Spleen (tissue), 11 donors: ENCODE data around the gene BCL11B. TPM values are rescaled to one million over a fixed set of nuclear protein-coding genes. Genes with fewer than 3 reads are reported as not detected.

Source experiments
- DNase-seq: peaks from one replicate; pipeline ENCODE4 v3.0.0-alpha.2; 2020
- H3K27ac ChIP-seq, 8 donors: fragments of 200-600 bp; sonication (generic) in 7 of 8; 1 replicate in 4 of 8; 2 replicates in 4 of 8; pipeline versions ENCODE4 v1.5.0 to v1.8.0; 2016 to 2021; ENCODE audit warnings: inconsistent platforms in 4 of 8, mild to moderate bottlenecking in 4 of 8, moderate library complexity in 1 of 8
- H3K27me3 ChIP-seq, 7 donors: fragments of 200-600 bp; sonication (generic) in 6 of 7; replicated peaks in 1 of 7; 1 replicate in 4 of 7; 2 replicates in 3 of 7; pipeline versions ENCODE4 v1.5.0 to v1.8.0; 2016 to 2021; ENCODE audit warnings: inconsistent platforms in 3 of 7, mild to moderate bottlenecking in 1 of 7
- H3K36me3 ChIP-seq, 6 donors: fragments of 200-600 bp; sonication (generic) in 5 of 6; 1 replicate in 4 of 6; 2 replicates in 2 of 6; pipeline versions ENCODE4 v1.5.0 to v1.8.0; 2016 to 2021; ENCODE audit warnings: inconsistent platforms in 2 of 6
- H3K4me1 ChIP-seq, 6 donors: fragments of 200-600 bp; sonication (generic) in 5 of 6; 1 replicate in 3 of 6; 2 replicates in 3 of 6; pipeline versions ENCODE4 v1.5.0 to v1.8.0; 2016 to 2021; ENCODE audit warnings: inconsistent platforms in 3 of 6
- H3K4me3 ChIP-seq, 8 donors: fragments of 200-600 bp; sonication (generic) in 7 of 8; 1 replicate in 4 of 8; 2 replicates in 4 of 8; pipeline versions ENCODE4 v1.5.0 to v1.8.0; 2016 to 2021; ENCODE audit warnings: inconsistent platforms in 4 of 8, mild to moderate bottlenecking in 4 of 8, moderate library complexity in 2 of 8
- H3K9me3 ChIP-seq, 8 donors: fragments of 200-600 bp; sonication (generic) in 7 of 8; 1 replicate in 4 of 8; 2 replicates in 4 of 8; pipeline versions ENCODE4 v1.5.0 to v1.8.0; 2016 to 2021; ENCODE audit warnings: inconsistent platforms in 4 of 8
- POLR2A ChIP-seq, 3 donors: fragments of 450-650 bp; IDR thresholded peaks; one replicate each; pipeline ENCODE4 v1.5.1; 2017; ENCODE audit warnings: antibody characterized with exemption in 3 of 3, mild to moderate bottlenecking in 1 of 3
- POLR2AphosphoS5 ChIP-seq, 3 donors: sonication (generic); formaldehyde crosslinking; IDR thresholded peaks; one replicate each; pipeline ENCODE4 v1.5.1; 2017; ENCODE audit warnings: antibody characterized with exemption in 3 of 3
- WGBS, 5 donors: extraction: QIAGEN DNeasy Blood & Tissue Kit in 3 of 5; methylation state at CpG; one replicate each; pipeline versions ENCODE4 v1.1.5 to v1.1.7; 2013 to 2018; 5-methylcytosine and 5-hydroxymethylcytosine counted together
- intact Hi-C: fragments of 100-400 bp; cut with DNase I; formaldehyde crosslinking; loops from one replicate; pipeline ENCODE4 v1.15.0; 2023; ENCODE audit warnings: low total_unique reads
- polyA plus RNA-seq, 3 donors: library from polyadenylated mRNA; stranded (reverse); fragments of 200-250 nt; gene quantifications; one replicate each; pipeline ENCODE4 v1.2.1, GENCODE V29; 2013
- total RNA-seq, 7 donors: library from RNA; depleted of rRNA in 3 of 7; stranded (reverse); fragments of >200 nt in 3 of 7; fragmentation: NEBNext Ultra II Directional in 4 of 7; extraction: Animal tissue kit (Norgen Biotek cat#: 25700) in 4 of 7; gene quantifications; one replicate each; pipeline versions ENCODE4 v1.1.0 to v1.2.1, GENCODE V29; 2016 to 2021
- TF ChIP-seq, protein P1 (sequence below), 11 experiments: fragments of 200-600 bp in 7 of 11; fragments of 450-650 bp in 4 of 11; sonication (generic) in 4 of 11; IDR thresholded peaks in 8 of 11; conservative IDR thresholded peaks in 3 of 11; 1 replicate in 7 of 11; 2 replicates in 4 of 11; pipeline versions ENCODE4 v1.4.0 to v1.8.0; 2016 to 2021; ENCODE audit warnings: antibody characterized with exemption in 11 of 11, inconsistent platforms in 4 of 11, mild to moderate bottlenecking in 1 of 11
- donor health status: healthy with polysubstance abuse.
- donor health status: DM: no; HTN: no; CAD: no; lungs with moderate emphysema.
- donor health status: DM: no; HTN: no; CAD: no.
- donor health status: Bipolar disorder and iron deficiency.
- donor health status: healthy.
- donor health status: DM: no; HTN: no; CAD: no.
- donor health status: DM: yes; HTN: yes; CAD: no.

The BCL11B gene
- total and polyA plus RNA-seq, 10 donors: 0.74 to 21.1 (median 11.4) TPM

DNA sequence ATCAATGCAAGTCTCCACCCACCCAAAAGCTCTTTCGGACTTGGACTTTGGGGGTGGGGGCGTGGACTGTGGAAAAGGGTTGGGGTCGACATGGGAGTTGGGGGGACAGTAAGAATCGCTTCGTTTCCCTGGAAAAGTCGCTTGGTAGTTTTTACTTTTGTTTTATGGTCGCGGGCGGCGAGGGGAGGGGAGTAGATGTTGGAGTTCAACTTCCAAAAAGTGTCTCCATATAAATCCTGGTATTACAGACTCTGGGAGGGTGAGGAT, 568 bp upstream of the BCL11B start:
- intact Hi-C loops: no loop called here
- DNase-seq: no peak
- Histone ChIP-seq H3K27me3 (peaks cover 5 to 100% (median 80%) of the 10 kb centered on the region in 7 donors), H3K4me3 (peak overlapping the region in 7 of 8 donors; percentile 38 to 75 (median 44)), H3K9me3 (no peaks in the 10 kb centered on the region), H3K4me1 (peaks cover 14 to 69% (median 51%) of the 10 kb centered on the region in 6 donors), H3K36me3 (no peaks in the 10 kb centered on the region), H3K27ac (peak overlapping the region in 4 of 8 donors; percentile 75 to 93 (median 84))
- TF ChIP-seq POLR2AphosphoS5 (IDR thresholded peaks at IDR 0.05) (no peak), POLR2A (IDR thresholded peaks at IDR 0.05) (no peak)
- TF ChIP-seq, protein P1, sequence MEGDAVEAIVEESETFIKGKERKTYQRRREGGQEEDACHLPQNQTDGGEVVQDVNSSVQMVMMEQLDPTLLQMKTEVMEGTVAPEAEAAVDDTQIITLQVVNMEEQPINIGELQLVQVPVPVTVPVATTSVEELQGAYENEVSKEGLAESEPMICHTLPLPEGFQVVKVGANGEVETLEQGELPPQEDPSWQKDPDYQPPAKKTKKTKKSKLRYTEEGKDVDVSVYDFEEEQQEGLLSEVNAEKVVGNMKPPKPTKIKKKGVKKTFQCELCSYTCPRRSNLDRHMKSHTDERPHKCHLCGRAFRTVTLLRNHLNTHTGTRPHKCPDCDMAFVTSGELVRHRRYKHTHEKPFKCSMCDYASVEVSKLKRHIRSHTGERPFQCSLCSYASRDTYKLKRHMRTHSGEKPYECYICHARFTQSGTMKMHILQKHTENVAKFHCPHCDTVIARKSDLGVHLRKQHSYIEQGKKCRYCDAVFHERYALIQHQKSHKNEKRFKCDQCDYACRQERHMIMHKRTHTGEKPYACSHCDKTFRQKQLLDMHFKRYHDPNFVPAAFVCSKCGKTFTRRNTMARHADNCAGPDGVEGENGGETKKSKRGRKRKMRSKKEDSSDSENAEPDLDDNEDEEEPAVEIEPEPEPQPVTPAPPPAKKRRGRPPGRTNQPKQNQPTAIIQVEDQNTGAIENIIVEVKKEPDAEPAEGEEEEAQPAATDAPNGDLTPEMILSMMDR (IDR thresholded peaks at IDR 0.05 in 8 of 11, conservative IDR thresholded peaks at IDR 0.05 in 3 of 11): no peak
- WGBS, 5 donors: 2 to 6% (median 4%) methylated on average over 10 of the region's 10 CpGs

- H3K4me1 ChIP-seq: peaks cover 14 to 81% (median 54%) of the 10 kb centered on the region in 6 donors
- H3K27ac ChIP-seq: peak overlapping the region in 7 of 8 donors; percentile 73 to 93 (median 80)
- no peak for DNase-seq
- no peaks in the 10 kb centered on the region for H3K9me3 ChIP-seq
- intact Hi-C loops: no loop called here
- H3K36me3 ChIP-seq: no peaks in the 10 kb centered on the region
- 1 to 2% (median 1%) methylated on average over 25 to 32 of the region's 32 CpGs for WGBS, 5 donors
- H3K27me3 ChIP-seq: peaks cover 5 to 100% (median 83%) of the 10 kb centered on the region in 7 donors
- peak overlapping the region; percentile 37 to 75 (median 44) for H3K4me3 ChIP-seq
- TF ChIP-seq, protein P1 (IDR thresholded peaks at IDR 0.05 in 8 of 11, conservative IDR thresholded peaks at IDR 0.05 in 3 of 11): no peak
- TF ChIP-seq POLR2A (IDR thresholded peaks at IDR 0.05) (no peak), POLR2AphosphoS5 (IDR thresholded peaks at IDR 0.05) (no peak)
These were observed 616 bp downstream of the BCL11B start for GRCh38 chr14:99271221-99271941.

- TF ChIP-seq, protein P1 (IDR thresholded peaks at IDR 0.05 in 8 of 11, conservative IDR thresholded peaks at IDR 0.05 in 3 of 11): no peak
- no peak for TF ChIP-seq POLR2A (IDR thresholded peaks at IDR 0.05)
- TF ChIP-seq POLR2AphosphoS5 (IDR thresholded peaks at IDR 0.05): peak in 1 of 3 donors; percentile 28
- H3K4me1 ChIP-seq: peaks cover 14 to 87% (median 57%) of the 10 kb centered on the region in 6 donors
- H3K27ac ChIP-seq: peak overlapping the region; percentile 53 to 93 (median 78)
- intact Hi-C loops: no loop called here
- no peaks in the 10 kb centered on the region for H3K9me3 ChIP-seq
- DNase-seq: no peak
- peaks cover 5 to 100% (median 85%) of the 10 kb centered on the region in 7 donors for H3K27me3 ChIP-seq
- no peaks in the 10 kb centered on the region for H3K36me3 ChIP-seq
- peak overlapping the region; percentile 37 to 75 (median 44) for H3K4me3 ChIP-seq
- whole genome bisulfite sequencing, 5 donors: 0 to 10% (median 2%) methylated on average over 26 to 80 of the region's 80 CpGs
These were observed 1.4 kb downstream of the BCL11B start for GRCh38 chr14:99270458-99271220.
